ENCODE results near the gene PRKACB. TPM values are rescaled to one million over a fixed set of nuclear protein-coding genes. Genes with fewer than 3 reads are reported as not detected.

The PRKACB gene
- total and polyA plus RNA-seq, 4 donors, result 5.9 to 18.2 (median 8.9) TPM

GRCh38 chr1:84236256-84236655, 92.2 kb downstream of the PRKACB start:
- peaks cover 2 to 7% (median 4%) of the 10 kb centered on the region in 4 donors for H3K36me3 ChIP-seq (ENCODE audit: control insufficient read depth in 4 of 4, insufficient read depth in 3 of 4, low read depth in 1 of 4, low read length in 3 of 4)
- H3K9me3 ChIP-seq (ENCODE audit: control insufficient read depth in 4 of 4, low read length in 3 of 4), result no peaks in the 10 kb centered on the region
- no peaks in the 10 kb centered on the region for H3K27me3 ChIP-seq (ENCODE audit: control insufficient read depth in 4 of 4, insufficient read depth in 4 of 4, low read length in 3 of 4)
- WGBS, result 85% methylated on average over 2 of the region's 2 CpGs
- no peak for DNase-seq (ENCODE audit: low spot score)
- TF ChIP-seq, protein P1, sequence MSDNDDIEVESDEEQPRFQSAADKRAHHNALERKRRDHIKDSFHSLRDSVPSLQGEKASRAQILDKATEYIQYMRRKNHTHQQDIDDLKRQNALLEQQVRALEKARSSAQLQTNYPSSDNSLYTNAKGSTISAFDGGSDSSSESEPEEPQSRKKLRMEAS (IDR thresholded peaks at IDR 0.05), result no peak
- TF ChIP-seq RXRA (IDR thresholded peaks at IDR 0.05) (no peak), EGR1 (IDR thresholded peaks at IDR 0.05; ENCODE audit: low read depth in 2 of 2) (no peak), SP1 (IDR thresholded peaks at IDR 0.05) (no peak), TAF1 (conservative IDR thresholded peaks at IDR 0.05) (no peak), FOXA1 (IDR thresholded peaks at IDR 0.05) (no peak), GABPA (IDR thresholded peaks at IDR 0.05 in 1 of 2, conservative IDR thresholded peaks at IDR 0.05 in 1 of 2) (no peak), NR2F2 (IDR thresholded peaks at IDR 0.05) (no peak), RAD21 (IDR thresholded peaks at IDR 0.05) (no peak), FOXA2 (IDR thresholded peaks at IDR 0.05) (no peak), YY1 (IDR thresholded peaks at IDR 0.05) (no peak), JUND (IDR thresholded peaks at IDR 0.05) (no peak), HNF4A (conservative IDR thresholded peaks at IDR 0.05) (no peak), HNF4G (IDR thresholded peaks at IDR 0.05) (no peak), ATF3 (IDR thresholded peaks at IDR 0.05) (no peak)
- TF ChIP-seq, protein P2, sequence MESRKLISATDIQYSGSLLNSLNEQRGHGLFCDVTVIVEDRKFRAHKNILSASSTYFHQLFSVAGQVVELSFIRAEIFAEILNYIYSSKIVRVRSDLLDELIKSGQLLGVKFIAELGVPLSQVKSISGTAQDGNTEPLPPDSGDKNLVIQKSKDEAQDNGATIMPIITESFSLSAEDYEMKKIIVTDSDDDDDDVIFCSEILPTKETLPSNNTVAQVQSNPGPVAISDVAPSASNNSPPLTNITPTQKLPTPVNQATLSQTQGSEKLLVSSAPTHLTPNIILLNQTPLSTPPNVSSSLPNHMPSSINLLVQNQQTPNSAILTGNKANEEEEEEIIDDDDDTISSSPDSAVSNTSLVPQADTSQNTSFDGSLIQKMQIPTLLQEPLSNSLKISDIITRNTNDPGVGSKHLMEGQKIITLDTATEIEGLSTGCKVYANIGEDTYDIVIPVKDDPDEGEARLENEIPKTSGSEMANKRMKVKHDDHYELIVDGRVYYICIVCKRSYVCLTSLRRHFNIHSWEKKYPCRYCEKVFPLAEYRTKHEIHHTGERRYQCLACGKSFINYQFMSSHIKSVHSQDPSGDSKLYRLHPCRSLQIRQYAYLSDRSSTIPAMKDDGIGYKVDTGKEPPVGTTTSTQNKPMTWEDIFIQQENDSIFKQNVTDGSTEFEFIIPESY (IDR thresholded peaks at IDR 0.05), result no peak
- TF ChIP-seq, protein P3, sequence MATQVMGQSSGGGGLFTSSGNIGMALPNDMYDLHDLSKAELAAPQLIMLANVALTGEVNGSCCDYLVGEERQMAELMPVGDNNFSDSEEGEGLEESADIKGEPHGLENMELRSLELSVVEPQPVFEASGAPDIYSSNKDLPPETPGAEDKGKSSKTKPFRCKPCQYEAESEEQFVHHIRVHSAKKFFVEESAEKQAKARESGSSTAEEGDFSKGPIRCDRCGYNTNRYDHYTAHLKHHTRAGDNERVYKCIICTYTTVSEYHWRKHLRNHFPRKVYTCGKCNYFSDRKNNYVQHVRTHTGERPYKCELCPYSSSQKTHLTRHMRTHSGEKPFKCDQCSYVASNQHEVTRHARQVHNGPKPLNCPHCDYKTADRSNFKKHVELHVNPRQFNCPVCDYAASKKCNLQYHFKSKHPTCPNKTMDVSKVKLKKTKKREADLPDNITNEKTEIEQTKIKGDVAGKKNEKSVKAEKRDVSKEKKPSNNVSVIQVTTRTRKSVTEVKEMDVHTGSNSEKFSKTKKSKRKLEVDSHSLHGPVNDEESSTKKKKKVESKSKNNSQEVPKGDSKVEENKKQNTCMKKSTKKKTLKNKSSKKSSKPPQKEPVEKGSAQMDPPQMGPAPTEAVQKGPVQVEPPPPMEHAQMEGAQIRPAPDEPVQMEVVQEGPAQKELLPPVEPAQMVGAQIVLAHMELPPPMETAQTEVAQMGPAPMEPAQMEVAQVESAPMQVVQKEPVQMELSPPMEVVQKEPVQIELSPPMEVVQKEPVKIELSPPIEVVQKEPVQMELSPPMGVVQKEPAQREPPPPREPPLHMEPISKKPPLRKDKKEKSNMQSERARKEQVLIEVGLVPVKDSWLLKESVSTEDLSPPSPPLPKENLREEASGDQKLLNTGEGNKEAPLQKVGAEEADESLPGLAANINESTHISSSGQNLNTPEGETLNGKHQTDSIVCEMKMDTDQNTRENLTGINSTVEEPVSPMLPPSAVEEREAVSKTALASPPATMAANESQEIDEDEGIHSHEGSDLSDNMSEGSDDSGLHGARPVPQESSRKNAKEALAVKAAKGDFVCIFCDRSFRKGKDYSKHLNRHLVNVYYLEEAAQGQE (IDR thresholded peaks at IDR 0.05), result no peak
- H3K4me3 ChIP-seq (ENCODE audit: low read depth in 1 of 3, low read length in 3 of 3), result no peak overlapping the region
- no peak overlapping the region for H3K9ac ChIP-seq (ENCODE audit: low read depth in 1 of 2, low read length in 2 of 2)
- no peaks in the 10 kb centered on the region for H3K4me1 ChIP-seq (ENCODE audit: control insufficient read depth in 4 of 4, insufficient read depth in 4 of 4, low read length in 3 of 4)
- no peak overlapping the region for H3K27ac ChIP-seq (ENCODE audit: low read depth in 1 of 2, low read length in 2 of 2)

DNA sequence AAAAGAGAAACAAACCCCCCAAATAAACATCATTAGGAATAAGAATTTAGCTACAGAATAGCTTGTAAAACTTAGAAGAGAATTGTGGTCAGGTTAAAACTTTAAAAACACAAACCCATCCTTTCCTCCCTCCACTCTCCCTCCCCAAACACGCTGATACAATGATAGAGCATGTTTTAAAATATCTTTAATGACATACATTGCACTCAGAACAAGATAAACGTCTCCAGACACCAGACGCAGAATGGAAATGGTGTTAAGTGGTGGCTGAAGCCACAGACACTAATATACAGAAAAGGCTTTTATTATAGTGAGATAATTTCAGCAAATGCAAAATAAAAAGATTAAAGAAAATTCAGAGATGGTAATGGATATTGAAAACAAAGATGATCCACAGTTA, 98.6 kb downstream of the PRKACB start:
- Histone ChIP-seq H3K4me3 (ENCODE audit: low read depth in 1 of 3, low read length in 3 of 3) (no peak overlapping the region), H3K9ac (ENCODE audit: low read depth in 1 of 2, low read length in 2 of 2) (no peak overlapping the region), H3K27me3 (ENCODE audit: control insufficient read depth in 4 of 4, insufficient read depth in 4 of 4, low read length in 3 of 4) (no peaks in the 10 kb centered on the region), H3K9me3 (ENCODE audit: control insufficient read depth in 4 of 4, low read length in 3 of 4) (no peaks in the 10 kb centered on the region), H3K4me1 (ENCODE audit: control insufficient read depth in 4 of 4, insufficient read depth in 4 of 4, low read length in 3 of 4) (no peaks in the 10 kb centered on the region), H3K36me3 (ENCODE audit: control insufficient read depth in 4 of 4, insufficient read depth in 3 of 4, low read depth in 1 of 4, low read length in 3 of 4) (peaks cover 0 to 5% (median 0%) of the 10 kb centered on the region in 4 donors), H3K27ac (ENCODE audit: low read depth in 1 of 2, low read length in 2 of 2) (no peak overlapping the region)
- no peak for TF ChIP-seq RXRA (IDR thresholded peaks at IDR 0.05)
- TF ChIP-seq JUND (IDR thresholded peaks at IDR 0.05), result no peak
- TF ChIP-seq, protein P4, sequence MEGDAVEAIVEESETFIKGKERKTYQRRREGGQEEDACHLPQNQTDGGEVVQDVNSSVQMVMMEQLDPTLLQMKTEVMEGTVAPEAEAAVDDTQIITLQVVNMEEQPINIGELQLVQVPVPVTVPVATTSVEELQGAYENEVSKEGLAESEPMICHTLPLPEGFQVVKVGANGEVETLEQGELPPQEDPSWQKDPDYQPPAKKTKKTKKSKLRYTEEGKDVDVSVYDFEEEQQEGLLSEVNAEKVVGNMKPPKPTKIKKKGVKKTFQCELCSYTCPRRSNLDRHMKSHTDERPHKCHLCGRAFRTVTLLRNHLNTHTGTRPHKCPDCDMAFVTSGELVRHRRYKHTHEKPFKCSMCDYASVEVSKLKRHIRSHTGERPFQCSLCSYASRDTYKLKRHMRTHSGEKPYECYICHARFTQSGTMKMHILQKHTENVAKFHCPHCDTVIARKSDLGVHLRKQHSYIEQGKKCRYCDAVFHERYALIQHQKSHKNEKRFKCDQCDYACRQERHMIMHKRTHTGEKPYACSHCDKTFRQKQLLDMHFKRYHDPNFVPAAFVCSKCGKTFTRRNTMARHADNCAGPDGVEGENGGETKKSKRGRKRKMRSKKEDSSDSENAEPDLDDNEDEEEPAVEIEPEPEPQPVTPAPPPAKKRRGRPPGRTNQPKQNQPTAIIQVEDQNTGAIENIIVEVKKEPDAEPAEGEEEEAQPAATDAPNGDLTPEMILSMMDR (IDR thresholded peaks at IDR 0.05; ENCODE audit: low read depth, low read length, missing input control), result no peak
- no peak for TF ChIP-seq HNF4A (conservative IDR thresholded peaks at IDR 0.05)
- 81% methylated on average over 3 of the region's 3 CpGs for WGBS
- DNase-seq (ENCODE audit: low spot score), result no peak
